T-helper 17 cell (primary cell): ENCODE data around the gene SGPL1. TPM values are rescaled to one million over a fixed set of nuclear protein-coding genes. Genes with fewer than 3 reads are reported as not detected.

Source experiments
- ATAC-seq: fragments of 150-1000 bp; cut with Tn5 transposase; 2 replicates; pipeline ENCODE4 v1.10.0; 2021; ENCODE audit warnings: mild to moderate bottlenecking, moderate library complexity
- DNase-seq, 3 donors: peaks; one replicate each; pipeline versions ENCODE4 v3.0.0 to v3.0.0-alpha.2; 2020 to 2021
- H3K9me3 ChIP-seq: one replicate; pipeline ENCODE4 v1.7.0; 2013; ENCODE audit warnings: low read length, mild to moderate bottlenecking; ENCODE audit not compliant: control insufficient read depth, poor library complexity, severe bottlenecking
- H3K27ac Mint-ChIP-seq: one replicate; pipeline ENCODE4 v1.8.0; 2022; ENCODE audit warnings: mild to moderate bottlenecking, moderate library complexity, mixed read lengths
- H3K27me3 Mint-ChIP-seq: one replicate; pipeline ENCODE4 v1.8.0; 2022; ENCODE audit warnings: mixed read lengths
- H3K36me3 Mint-ChIP-seq: one replicate; pipeline ENCODE4 v1.8.0; 2022; ENCODE audit warnings: low read depth, mixed read lengths
- H3K4me1 Mint-ChIP-seq: one replicate; pipeline ENCODE4 v1.8.0; 2022; ENCODE audit warnings: mild to moderate bottlenecking, mixed read lengths
- H3K4me3 Mint-ChIP-seq: one replicate; pipeline ENCODE4 v1.8.0; 2022; ENCODE audit warnings: mild to moderate bottlenecking, moderate library complexity, mixed read lengths
- total RNA-seq, 4 donors: library from RNA in 2 of 4; stranded (reverse) in 2 of 4; gene quantifications; one replicate each; pipeline ENCODE4 v1.2.3 and lab custom pipeline; 2022 to 2026

SGPL1 gene
- total RNA-seq, 2 donors from 2014 or later: 21.5 to 22.8 TPM

DNA sequence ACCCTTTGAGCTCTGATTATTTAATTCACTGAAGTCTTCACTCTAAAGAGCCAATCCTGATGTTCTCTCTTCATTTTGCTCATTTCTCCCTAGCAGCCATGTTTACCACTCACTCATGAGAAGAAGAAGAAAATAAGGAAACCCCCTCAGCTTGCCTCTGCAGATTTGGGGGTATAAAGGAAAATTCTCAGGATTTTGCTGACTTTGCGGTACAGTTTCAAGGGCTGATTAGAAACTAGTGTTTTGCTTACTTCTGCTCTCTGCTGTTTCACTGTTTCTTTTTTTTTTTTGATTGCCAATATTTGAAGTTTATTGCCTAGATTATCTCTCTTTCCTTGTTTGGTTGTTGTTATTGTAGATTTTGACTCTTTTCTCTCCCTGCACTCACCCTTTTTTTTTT lies 49.2 kb downstream of the SGPL1 start:
- no peak for DNase-seq
- Mint-ChIP-seq H3K27me3 (no peaks in the 10 kb centered on the region), H3K27ac (peak overlapping the region; percentile 71), H3K4me3 (no peak overlapping the region), H3K36me3 (peaks cover 13% of the 10 kb centered on the region), H3K4me1 (peaks cover 6% of the 10 kb centered on the region)
- no peak for ATAC-seq
- no peaks in the 10 kb centered on the region for H3K9me3 ChIP-seq

- no peaks in the 10 kb centered on the region for H3K9me3 ChIP-seq
- Mint-ChIP-seq H3K4me1 (peaks cover 6% of the 10 kb centered on the region), H3K36me3 (peaks cover 9% of the 10 kb centered on the region), H3K27me3 (no peaks in the 10 kb centered on the region), H3K4me3 (no peak overlapping the region), H3K27ac (no peak overlapping the region)
- no peak for DNase-seq
- ATAC-seq: no peak
These were observed 50.7 kb downstream of the SGPL1 start for GRCh38 chr10:70866424-70866823.

GRCh38 chr10:70872291-70872690 lies 56.5 kb downstream of the SGPL1 start:
- Mint-ChIP-seq H3K4me1 (no peaks in the 10 kb centered on the region), H3K27ac (no peak overlapping the region), H3K27me3 (no peaks in the 10 kb centered on the region), H3K4me3 (no peak overlapping the region), H3K36me3 (peaks cover 3% of the 10 kb centered on the region)
- ATAC-seq (no peak), DNase-seq (no peak)
- no peaks in the 10 kb centered on the region for H3K9me3 ChIP-seq

DNA sequence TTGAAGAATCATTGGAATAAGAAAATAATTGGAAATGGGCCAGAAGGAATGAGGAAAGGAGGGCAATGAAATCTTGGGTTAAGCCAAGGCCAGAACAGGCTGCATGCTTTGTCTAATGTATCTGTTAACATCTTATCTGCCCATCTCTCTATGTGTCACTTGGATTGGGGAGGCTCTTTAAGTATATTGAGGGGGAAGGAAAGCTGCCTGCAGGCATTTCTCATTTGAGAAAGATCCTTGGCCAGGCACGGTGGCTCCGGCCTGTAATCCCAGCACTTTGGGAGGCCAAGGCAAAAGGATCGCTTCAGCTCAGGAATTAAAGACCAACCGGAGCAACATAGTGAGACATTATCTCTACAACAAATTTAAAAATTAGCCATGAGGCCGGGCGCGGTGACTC lies 58.3 kb downstream of the SGPL1 start:
- DNase-seq: no peak
- no peaks in the 10 kb centered on the region for H3K9me3 ChIP-seq
- peaks cover 3% of the 10 kb centered on the region for H3K36me3 Mint-ChIP-seq
- H3K27me3 Mint-ChIP-seq: no peaks in the 10 kb centered on the region
- ATAC-seq: no peak
- no peaks in the 10 kb centered on the region for H3K4me1 Mint-ChIP-seq
- H3K27ac Mint-ChIP-seq: no peak overlapping the region
- no peak overlapping the region for H3K4me3 Mint-ChIP-seq

GRCh38 chr10:70879207-70879606 lies 63.5 kb downstream of the SGPL1 start:
- H3K9me3 ChIP-seq: no peaks in the 10 kb centered on the region
- ATAC-seq (no peak), DNase-seq (no peak)
- no peaks in the 10 kb centered on the region for H3K27me3 Mint-ChIP-seq
- peaks cover 2% of the 10 kb centered on the region for H3K36me3 Mint-ChIP-seq
- no peak overlapping the region for H3K27ac Mint-ChIP-seq
- peaks cover 6% of the 10 kb centered on the region for H3K4me1 Mint-ChIP-seq
- no peak overlapping the region for H3K4me3 Mint-ChIP-seq

DNA sequence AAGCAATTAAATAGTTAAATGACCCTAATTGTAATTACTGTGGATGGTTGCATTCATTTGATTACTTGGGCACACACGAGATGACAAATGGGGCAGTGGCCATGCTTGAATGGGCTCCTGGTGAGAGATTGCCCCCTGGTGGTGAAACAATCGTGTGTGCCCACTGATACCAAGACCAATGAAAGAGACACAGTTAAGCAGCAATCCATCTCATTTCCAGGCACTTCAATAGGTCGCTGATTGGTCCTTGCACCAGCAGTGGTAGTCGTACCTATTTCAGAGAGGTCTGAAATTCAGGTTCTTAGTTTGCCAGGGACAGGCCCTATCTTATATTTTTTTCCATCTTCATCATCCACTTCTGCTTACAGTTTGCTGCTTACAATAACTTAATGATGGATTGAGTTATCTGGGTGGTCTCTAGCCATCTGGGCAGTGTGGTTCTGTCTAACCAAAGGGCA lies 64.4 kb downstream of the SGPL1 start:
- Mint-ChIP-seq H3K36me3 (peaks cover 2% of the 10 kb centered on the region), H3K4me3 (no peak overlapping the region), H3K27ac (no peak overlapping the region), H3K4me1 (peaks cover 9% of the 10 kb centered on the region), H3K27me3 (no peaks in the 10 kb centered on the region)
- H3K9me3 ChIP-seq: no peaks in the 10 kb centered on the region
- ATAC-seq: peak; percentile 94
- DNase-seq: peak; percentile 42 to 59 (median 48)

GRCh38 chr10:70884741-70885140 lies 69.0 kb downstream of the SGPL1 start:
- Mint-ChIP-seq H3K27me3 (no peaks in the 10 kb centered on the region), H3K36me3 (peaks cover 2% of the 10 kb centered on the region), H3K4me1 (peaks cover 9% of the 10 kb centered on the region), H3K27ac (no peak overlapping the region), H3K4me3 (no peak overlapping the region)
- ATAC-seq (no peak), DNase-seq (no peak)
- H3K9me3 ChIP-seq: no peaks in the 10 kb centered on the region

DNA sequence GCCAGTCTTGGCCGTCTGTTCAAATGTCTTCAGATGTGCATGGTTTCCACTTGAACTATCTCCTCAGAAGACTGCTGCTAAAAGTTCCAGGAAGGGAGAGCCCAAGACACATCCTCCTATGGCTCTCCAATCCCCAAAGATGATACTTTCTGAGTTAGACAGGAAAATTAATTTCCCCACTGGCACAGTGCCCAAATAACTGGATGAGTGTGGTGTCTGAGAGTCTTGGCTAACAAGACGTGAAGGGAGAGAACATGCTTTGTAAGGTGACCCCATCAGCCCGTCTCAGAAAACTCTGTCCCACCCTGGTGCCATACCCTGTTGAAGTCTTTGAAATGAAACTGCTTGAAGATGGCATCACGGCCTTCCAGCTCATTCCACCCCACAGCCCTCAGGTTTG lies 69.7 kb downstream of the SGPL1 start:
- Mint-ChIP-seq H3K27ac (no peak overlapping the region), H3K27me3 (no peaks in the 10 kb centered on the region), H3K4me1 (peaks cover 3% of the 10 kb centered on the region), H3K36me3 (peaks cover 2% of the 10 kb centered on the region), H3K4me3 (no peak overlapping the region)
- DNase-seq (no peak), ATAC-seq (no peak)
- no peaks in the 10 kb centered on the region for H3K9me3 ChIP-seq

GRCh38 chr10:70885931-70886903 lies 70.5 kb downstream of the SGPL1 start:
- H3K27me3 Mint-ChIP-seq: no peaks in the 10 kb centered on the region
- DNase-seq (no peak), ATAC-seq (no peak)
- no peak overlapping the region for H3K4me3 Mint-ChIP-seq
- H3K9me3 ChIP-seq: no peaks in the 10 kb centered on the region
- H3K27ac Mint-ChIP-seq: no peak overlapping the region
- H3K4me1 Mint-ChIP-seq: peaks cover 3% of the 10 kb centered on the region
- H3K36me3 Mint-ChIP-seq: peaks cover 2% of the 10 kb centered on the region

DNA sequence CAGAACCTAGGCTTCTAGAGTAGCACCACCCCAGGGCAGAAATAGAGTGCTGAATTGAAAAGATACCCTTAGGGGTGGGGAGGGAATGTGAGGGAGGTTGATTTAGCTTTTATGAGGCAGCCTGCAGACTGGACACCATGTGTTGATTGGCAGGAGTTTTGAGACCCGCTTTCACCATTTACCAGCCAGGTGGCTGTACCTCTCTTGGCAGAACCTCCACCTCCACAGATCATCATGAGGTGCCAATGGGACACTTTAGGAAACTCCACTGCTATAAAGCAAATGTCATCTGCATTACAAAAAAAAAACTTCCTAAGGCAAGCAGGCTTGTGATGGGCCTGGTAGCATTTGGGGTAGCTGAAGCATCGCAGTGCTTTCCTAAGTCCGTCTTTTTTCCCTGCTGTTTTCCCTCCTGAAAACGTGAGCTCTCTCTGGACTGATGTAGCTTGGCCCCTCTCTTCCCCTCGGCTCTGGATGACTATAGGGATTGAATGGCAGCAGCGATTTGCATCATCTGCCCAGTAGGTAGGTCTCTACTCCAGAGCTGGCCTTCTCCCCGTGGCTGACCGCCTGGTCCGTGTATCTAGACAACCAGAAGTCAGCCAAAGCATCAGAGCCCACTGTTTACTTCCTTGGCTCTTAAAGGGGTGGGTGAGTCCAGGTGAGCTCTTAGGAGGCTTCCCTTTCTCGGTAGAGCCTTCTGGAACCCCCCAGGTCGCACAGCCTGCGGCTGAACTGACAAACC lies 71.3 kb downstream of the SGPL1 start:
- Mint-ChIP-seq H3K27ac (peak overlapping the region; percentile 73), H3K4me3 (peak overlapping the region; percentile 88), H3K36me3 (peaks cover 2% of the 10 kb centered on the region), H3K4me1 (peaks cover 3% of the 10 kb centered on the region), H3K27me3 (no peaks in the 10 kb centered on the region)
- DNase-seq (no peak), ATAC-seq (no peak)
- H3K9me3 ChIP-seq: no peaks in the 10 kb centered on the region

- ATAC-seq: peak; percentile 92
These were observed 72.4 kb downstream of the SGPL1 start, which contains the start of gene PCBD1 for GRCh38 chr10:70887804-70888800. TSS of gene PCBD1 (minus strand) at chr10:70888565. CDS start at chr10:70888533, 32 bp downstream.

DNA sequence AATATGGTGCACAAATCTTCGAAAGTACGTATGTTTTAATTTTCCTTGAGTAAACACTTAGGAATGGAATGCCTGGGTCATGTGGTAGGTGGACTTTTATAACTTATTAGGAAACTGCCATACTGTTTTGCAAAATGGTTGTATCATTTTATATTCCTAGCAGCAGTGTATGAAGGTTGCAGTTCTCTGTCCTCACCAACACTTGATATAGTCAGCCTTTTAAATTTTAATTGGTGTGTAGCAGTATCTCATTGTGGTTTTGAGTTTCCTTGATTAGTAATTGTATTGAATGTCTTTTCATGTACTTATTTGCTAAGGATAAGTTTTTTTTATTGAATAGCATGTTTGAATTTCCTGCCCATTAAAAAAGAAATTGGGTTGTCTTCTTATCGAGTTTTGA lies 73.5 kb downstream of the SGPL1 start:
- Mint-ChIP-seq H3K4me1 (peaks cover 5% of the 10 kb centered on the region), H3K27ac (no peak overlapping the region), H3K27me3 (peaks cover 1% of the 10 kb centered on the region), H3K36me3 (peaks cover under 1% of the 10 kb centered on the region), H3K4me3 (peak overlapping the region; percentile 88)
- ATAC-seq: no peak
- no peak for DNase-seq
- no peaks in the 10 kb centered on the region for H3K9me3 ChIP-seq

More at GRCh38 chr10:70887804-70888800, 72.4 kb downstream of the SGPL1 start, which contains the start of gene PCBD1:
- Mint-ChIP-seq H3K4me1 (peaks cover 4% of the 10 kb centered on the region), H3K36me3 (peaks cover 2% of the 10 kb centered on the region), H3K27me3 (no peaks in the 10 kb centered on the region), H3K4me3 (peak within 1 kb of the TSS; percentile 88), H3K27ac (peak within 1 kb of the TSS; percentile 76)
- DNase-seq: peak; percentile 60 to 64 (median 62)
- H3K9me3 ChIP-seq: no peaks in the 10 kb centered on the region
